Nephron progenitor cell (in vitro differentiated cells): ENCODE results near the gene HUNK.

Experiments
- DNase-seq: peaks from one replicate; pipeline ENCODE4 v3.0.0; 2021
- H3K27ac Mint-ChIP-seq: 2 replicates; pipeline ENCODE4 v1.8.0; 2021; ENCODE audit warnings: mild to moderate bottlenecking, moderate library complexity, mixed read lengths
- H3K27me3 Mint-ChIP-seq: 2 replicates; pipeline ENCODE4 v1.8.0; 2021; ENCODE audit warnings: mild to moderate bottlenecking, low read depth, mixed read lengths; ENCODE audit not compliant: poor library complexity
- H3K36me3 Mint-ChIP-seq: 2 replicates; pipeline ENCODE4 v1.8.0; 2021; ENCODE audit warnings: low read depth, mixed read lengths
- H3K4me1 Mint-ChIP-seq: 2 replicates; pipeline ENCODE4 v1.8.0; 2021; ENCODE audit warnings: mixed read lengths
- H3K4me3 Mint-ChIP-seq: 2 replicates; pipeline ENCODE4 v1.8.0; 2021; ENCODE audit warnings: mild to moderate bottlenecking, moderate library complexity, mixed read lengths
- H3K9me3 Mint-ChIP-seq: 2 replicates; pipeline ENCODE4 v1.8.0; 2021; ENCODE audit warnings: mild to moderate bottlenecking, moderate library complexity, mixed read lengths
- CTCF ChIP-seq: fragments of 200-600 bp; sonication (generic); IDR thresholded peaks from 2 replicates; pipeline ENCODE4 v1.5.0; 2021; ENCODE audit warnings: antibody characterized with exemption

The HUNK gene

DNA sequence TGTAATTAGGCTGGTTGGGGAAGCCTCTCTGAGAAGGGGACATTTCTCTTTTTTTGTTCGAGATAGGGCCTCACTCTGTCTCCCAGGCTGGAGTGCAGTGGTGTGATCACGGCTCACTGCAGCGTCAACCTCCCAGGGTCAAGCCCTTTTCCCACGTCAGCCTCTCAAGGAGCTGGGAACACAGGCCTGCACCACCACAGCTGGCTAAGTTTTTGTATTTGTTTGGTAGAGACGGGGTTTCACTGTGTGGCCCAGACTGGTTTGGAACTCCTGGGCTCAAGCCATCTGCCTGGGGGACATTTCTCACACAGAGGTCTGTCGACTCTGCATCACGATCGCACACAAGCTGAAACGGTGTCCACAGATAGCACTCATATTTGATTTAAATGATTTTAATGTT is 39.7 kb downstream of the HUNK start:
- Mint-ChIP-seq H3K27ac (peak overlapping the region; percentile 100), H3K4me1 (peaks cover 92% of the 10 kb centered on the region), H3K9me3 (peaks cover 36% of the 10 kb centered on the region), H3K27me3 (no peaks in the 10 kb centered on the region), H3K36me3 (peaks cover 55% of the 10 kb centered on the region), H3K4me3 (peak overlapping the region; percentile 20)
- no peak for TF ChIP-seq CTCF
- no peak for DNase-seq

DNA sequence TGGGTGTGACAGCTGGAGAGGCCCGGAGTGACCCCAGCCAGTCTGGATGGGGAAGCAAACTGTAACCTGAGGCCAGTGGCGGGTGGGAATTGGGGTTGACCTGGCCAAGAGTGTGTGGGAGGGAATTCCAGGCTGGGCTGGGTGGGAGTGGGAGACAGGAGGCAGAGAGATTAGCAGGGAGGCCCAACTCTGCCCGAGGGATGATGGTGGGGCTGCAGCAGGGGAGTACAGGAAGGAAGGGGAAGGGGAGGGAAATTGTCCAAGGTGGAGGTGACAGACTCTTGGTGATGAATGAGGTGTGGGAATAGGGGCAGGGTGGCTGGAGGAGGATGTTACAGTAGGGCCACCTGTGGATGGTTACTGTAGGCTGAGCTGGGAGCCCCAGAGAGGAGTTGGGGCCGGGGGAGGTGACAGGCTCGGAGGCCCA is 40.4 kb downstream of the HUNK start:
- H3K4me3 Mint-ChIP-seq, result peak overlapping the region; percentile 74
- peaks cover 92% of the 10 kb centered on the region for H3K4me1 Mint-ChIP-seq
- H3K9me3 Mint-ChIP-seq, result peaks cover 42% of the 10 kb centered on the region

GRCh38 chr21:31914472-31914871 is 41.7 kb downstream of the HUNK start:
- TF ChIP-seq CTCF, result no peak
- H3K27ac Mint-ChIP-seq, result peak overlapping the region; percentile 87

More for the DNA sequence above, 40.4 kb downstream of the HUNK start:
- Mint-ChIP-seq H3K27ac (peak overlapping the region; percentile 100), H3K27me3 (no peaks in the 10 kb centered on the region), H3K36me3 (peaks cover 61% of the 10 kb centered on the region)
- TF ChIP-seq CTCF, result no peak
- DNase-seq, result peak; percentile 51

DNA sequence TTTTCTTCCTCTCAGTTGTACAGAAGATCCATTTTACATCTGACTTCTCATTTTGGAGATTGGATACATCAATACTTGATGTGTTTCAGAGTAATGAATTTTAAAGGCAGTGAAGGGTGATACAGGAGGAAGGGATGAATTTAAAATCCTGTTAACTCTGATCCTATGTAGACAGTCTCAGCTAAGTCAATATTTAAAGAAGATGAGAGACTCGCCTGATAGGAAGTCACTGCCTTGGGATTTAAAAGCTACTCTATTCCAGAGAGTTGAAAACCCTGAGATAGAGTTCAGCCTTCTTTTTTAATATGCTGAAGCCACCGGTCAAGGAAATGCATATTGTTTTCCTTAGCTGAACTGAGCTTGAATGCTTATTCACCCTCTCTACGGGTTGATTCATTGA is 42.7 kb downstream of the HUNK start:
- peak overlapping the region; percentile 25 for H3K27ac Mint-ChIP-seq
- peaks cover 85% of the 10 kb centered on the region for H3K36me3 Mint-ChIP-seq
- no peak for DNase-seq
- TF ChIP-seq CTCF, result no peak
- H3K4me1 Mint-ChIP-seq, result peaks cover 79% of the 10 kb centered on the region
- no peaks in the 10 kb centered on the region for H3K27me3 Mint-ChIP-seq
- no peak overlapping the region for H3K4me3 Mint-ChIP-seq
- H3K9me3 Mint-ChIP-seq, result peaks cover 63% of the 10 kb centered on the region

More at GRCh38 chr21:31914472-31914871, 41.7 kb downstream of the HUNK start:
- peaks cover 53% of the 10 kb centered on the region for H3K9me3 Mint-ChIP-seq
- H3K4me3 Mint-ChIP-seq, result no peak overlapping the region
- H3K4me1 Mint-ChIP-seq, result peaks cover 84% of the 10 kb centered on the region
- DNase-seq, result no peak
- H3K36me3 Mint-ChIP-seq, result peaks cover 74% of the 10 kb centered on the region
- H3K27me3 Mint-ChIP-seq, result no peaks in the 10 kb centered on the region

DNA sequence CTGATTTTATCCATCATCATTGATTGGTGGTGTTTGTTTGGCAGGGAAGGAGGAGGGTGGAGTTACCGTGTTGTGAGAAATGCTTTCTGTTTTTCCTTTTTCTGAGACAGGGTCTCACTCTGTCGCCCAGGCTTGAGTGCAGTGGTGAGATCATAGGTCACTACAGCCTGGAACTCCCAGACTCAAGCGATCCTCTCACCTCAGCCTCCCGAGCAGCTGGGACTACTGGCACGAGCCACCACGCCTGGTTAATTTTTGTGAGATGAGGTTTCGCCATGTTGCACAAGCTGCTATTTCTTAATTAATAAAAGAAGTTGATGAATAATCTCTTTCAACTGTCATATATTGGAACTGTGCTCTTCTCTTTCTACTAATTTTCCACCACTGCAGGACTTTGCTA is 44.3 kb downstream of the HUNK start:
- Mint-ChIP-seq H3K9me3 (peaks cover 59% of the 10 kb centered on the region), H3K36me3 (peaks cover 84% of the 10 kb centered on the region), H3K4me3 (no peak overlapping the region), H3K4me1 (peaks cover 75% of the 10 kb centered on the region), H3K27me3 (no peaks in the 10 kb centered on the region), H3K27ac (peak overlapping the region; percentile 88)
- DNase-seq, result no peak
- no peak for TF ChIP-seq CTCF

DNA sequence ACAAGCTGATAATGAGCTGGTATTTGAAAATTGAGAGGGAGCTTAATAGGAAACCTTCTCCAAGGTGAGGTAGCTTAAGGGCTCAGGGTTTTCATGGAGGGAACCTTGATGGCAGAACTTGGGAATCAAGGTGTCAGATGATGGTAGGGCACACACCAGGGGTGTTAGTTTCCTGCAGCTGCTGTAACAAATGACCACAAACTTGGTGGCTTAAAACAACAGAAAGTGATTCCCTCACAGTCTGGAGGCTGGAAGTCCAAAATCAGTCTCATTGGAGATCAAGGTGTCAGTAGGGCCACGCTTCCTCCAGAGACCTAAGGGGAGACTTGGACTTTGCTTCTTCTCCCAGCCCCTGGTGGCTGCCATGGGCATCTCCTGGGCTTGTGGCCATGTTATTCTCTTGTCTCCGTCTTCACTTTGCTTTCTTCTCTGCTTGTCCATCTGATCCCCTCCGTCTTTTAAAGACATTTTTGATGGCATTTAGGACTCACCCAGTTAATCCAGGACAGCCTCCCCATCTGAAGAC is 45.5 kb downstream of the HUNK start:
- H3K27me3 Mint-ChIP-seq, result no peaks in the 10 kb centered on the region
- H3K4me1 Mint-ChIP-seq, result peaks cover 70% of the 10 kb centered on the region
- H3K36me3 Mint-ChIP-seq, result peaks cover 85% of the 10 kb centered on the region
- H3K27ac Mint-ChIP-seq, result peak overlapping the region; percentile 88
- H3K4me3 Mint-ChIP-seq, result no peak overlapping the region
- no peak for TF ChIP-seq CTCF
- DNase-seq, result no peak
- peaks cover 53% of the 10 kb centered on the region for H3K9me3 Mint-ChIP-seq
